ENCODE data around the gene NF2. TPM values are rescaled to one million over a fixed set of nuclear protein-coding genes. Genes with fewer than 3 reads are reported as not detected.
A peak's percentile ranks its signal among the peaks of the same experiment; 100 is the strongest.

The NF2 gene
- total RNA-seq, 1 donor from 2014 or later = 73.0 TPM

- Mint-ChIP-seq H3K4me3 (ENCODE audit: unreplicated experiment) (no peak overlapping the region), H3K4me1 (ENCODE audit: low read depth) (peaks cover 30% of the 10 kb centered on the region), H3K27me3 (ENCODE audit: low read depth) (no peaks in the 10 kb centered on the region), H3K9me3 (ENCODE audit: low read depth) (no peaks in the 10 kb centered on the region), H3K36me3 (ENCODE audit: low read depth) (peaks cover 4% of the 10 kb centered on the region), H3K27ac (ENCODE audit: unreplicated experiment) (peak overlapping the region; percentile 37)
- DNase-seq (ENCODE audit: low spot score) = no peak
- TF ChIP-seq CTCF (IDR thresholded peaks at IDR 0.05) = no peak
Measured at GRCh38 chr22:29633514-29634312, 30.3 kb downstream of the NF2 start.

GRCh38 chr22:29634847-29635246, 31.4 kb downstream of the NF2 start:
- no peak for TF ChIP-seq CTCF (IDR thresholded peaks at IDR 0.05)
- DNase-seq (ENCODE audit: low spot score) = no peak
- no peak overlapping the region for H3K27ac Mint-ChIP-seq (ENCODE audit: unreplicated experiment)
- H3K9me3 Mint-ChIP-seq (ENCODE audit: low read depth) = no peaks in the 10 kb centered on the region
- no peak overlapping the region for H3K4me3 Mint-ChIP-seq (ENCODE audit: unreplicated experiment)
- peaks cover 6% of the 10 kb centered on the region for H3K36me3 Mint-ChIP-seq (ENCODE audit: low read depth)
- H3K27me3 Mint-ChIP-seq (ENCODE audit: low read depth) = no peaks in the 10 kb centered on the region
- peaks cover 24% of the 10 kb centered on the region for H3K4me1 Mint-ChIP-seq (ENCODE audit: low read depth)

- H3K36me3 Mint-ChIP-seq (ENCODE audit: low read depth) = peaks cover 6% of the 10 kb centered on the region
- peak overlapping the region; percentile 17 for H3K27ac Mint-ChIP-seq (ENCODE audit: unreplicated experiment)
- peaks cover 16% of the 10 kb centered on the region for H3K4me1 Mint-ChIP-seq (ENCODE audit: low read depth)
- peak; percentile 84 for TF ChIP-seq CTCF (IDR thresholded peaks at IDR 0.05)
- no peak overlapping the region for H3K4me3 Mint-ChIP-seq (ENCODE audit: unreplicated experiment)
- no peaks in the 10 kb centered on the region for H3K27me3 Mint-ChIP-seq (ENCODE audit: low read depth)
- H3K9me3 Mint-ChIP-seq (ENCODE audit: low read depth) = no peaks in the 10 kb centered on the region
- no peak for DNase-seq (ENCODE audit: low spot score)
Measured at GRCh38 chr22:29635734-29636357, 32.4 kb downstream of the NF2 start.

- no peaks in the 10 kb centered on the region for H3K27me3 Mint-ChIP-seq (ENCODE audit: low read depth)
- no peaks in the 10 kb centered on the region for H3K9me3 Mint-ChIP-seq (ENCODE audit: low read depth)
- H3K4me1 Mint-ChIP-seq (ENCODE audit: low read depth) = peaks cover 16% of the 10 kb centered on the region
- H3K36me3 Mint-ChIP-seq (ENCODE audit: low read depth) = peaks cover 6% of the 10 kb centered on the region
- H3K4me3 Mint-ChIP-seq (ENCODE audit: unreplicated experiment) = no peak overlapping the region
- no peak for TF ChIP-seq CTCF (IDR thresholded peaks at IDR 0.05)
- DNase-seq (ENCODE audit: low spot score) = no peak
- no peak overlapping the region for H3K27ac Mint-ChIP-seq (ENCODE audit: unreplicated experiment)
Measured at GRCh38 chr22:29636751-29637150, 33.3 kb downstream of the NF2 start.

- H3K4me3 Mint-ChIP-seq (ENCODE audit: unreplicated experiment) = no peak overlapping the region
- no peaks in the 10 kb centered on the region for H3K27me3 Mint-ChIP-seq (ENCODE audit: low read depth)
- peaks cover 16% of the 10 kb centered on the region for H3K4me1 Mint-ChIP-seq (ENCODE audit: low read depth)
- H3K27ac Mint-ChIP-seq (ENCODE audit: unreplicated experiment) = no peak overlapping the region
- no peak for DNase-seq (ENCODE audit: low spot score)
- TF ChIP-seq CTCF (IDR thresholded peaks at IDR 0.05) = no peak
- H3K9me3 Mint-ChIP-seq (ENCODE audit: low read depth) = no peaks in the 10 kb centered on the region
- peaks cover 9% of the 10 kb centered on the region for H3K36me3 Mint-ChIP-seq (ENCODE audit: low read depth)
Measured at GRCh38 chr22:29637181-29637580, 33.7 kb downstream of the NF2 start.

All from chondrocyte (in vitro differentiated cells).